K562 (cell line): ENCODE data around the gene CERCAM. TPM values are rescaled to one million over a fixed set of nuclear protein-coding genes. Genes with fewer than 3 reads are reported as not detected.

ENCODE experiments used
- ATAC-seq: fragments of 200-7000 bp; cut with Tn5 transposase; 3 replicates; pipeline ENCODE4 v1.9.1; 2020; ENCODE audit warnings: moderate library complexity
- BruUV-seq: library from RNA; stranded (reverse); fragments of 400-500 nt; replicated peaks from 2 replicates; lab custom pipeline; 2021; lab: Mats Ljungman, UMichigan
- CTCF ChIA-PET: fragments of 300-600 bp; formaldehyde crosslinking; extraction: SDS; loops from one replicate; lab custom pipeline; 2021; ENCODE audit warnings: low intra/inter-chr PET ratio; lab: Yijun Ruan, JAX
- POLR2A ChIA-PET: fragments of 300-600, 350-650 bp; sonication (Branson Sonifier 250); formaldehyde crosslinking; extraction: SDS; loops from one replicate; lab custom pipeline; 2021; ENCODE audit warnings: antibody characterized with exemption, inconsistent platforms; lab: Yijun Ruan, JAX
- DNase-seq, 4 experiments: peaks; one replicate each; pipeline versions ENCODE4 v3.0.0 to v3.0.0-alpha.2; 2011 to 2018; ENCODE audit warnings: low spot score in 3 of 4, mixed read lengths in 3 of 4; ENCODE audit errors: extremely low read depth in 1 of 4
- FAIRE-seq: peaks from 2 replicates; lab custom pipeline; 2011; peaks lifted over from hg19 to GRCh38; lab: Jason Lieb, UNC
- H2AFZ ChIP-seq: 2 replicates; pipeline ENCODE4 v1.6.0; 2011; ENCODE audit warnings: low read depth, low read length, control low read depth, inconsistent platforms
- H3K27ac ChIP-seq: fragments of 200-600 bp; 3 replicates; pipeline ENCODE4 v1.8.0; 2011; ENCODE audit warnings: low read depth, mild to moderate bottlenecking, control low read depth, inconsistent platforms, low read length, moderate library complexity, mixed read lengths; ENCODE audit errors: extremely low read depth
- H3K27me3 ChIP-seq, 2 experiments: fragments of 300-600 bp in 1 of 2; 2 replicates in 1 of 2; 3 replicates in 1 of 2; pipeline versions ENCODE4 v1.6.0 to v1.8.0; 2011; ENCODE audit warnings: inconsistent platforms in 2 of 2, low read length in 2 of 2, mild to moderate bottlenecking in 1 of 2, mixed read lengths in 1 of 2, moderate library complexity in 1 of 2; ENCODE audit not compliant: control insufficient read depth in 2 of 2, insufficient read depth in 2 of 2
- H3K36me3 ChIP-seq: fragments of 300-600 bp; 3 replicates; pipeline ENCODE4 v1.8.0; 2011; ENCODE audit warnings: mild to moderate bottlenecking, low read length, inconsistent platforms; ENCODE audit not compliant: control insufficient read depth, insufficient read depth
- H3K4me1 ChIP-seq, 2 experiments: fragments of 200-600 bp in 1 of 2; replicated peaks in 1 of 2; 2 replicates in 1 of 2; 3 replicates in 1 of 2; pipeline versions ENCODE4 v1.5.1 to v1.8.0; 2011; ENCODE audit warnings: inconsistent platforms in 2 of 2, low read length in 2 of 2, mild to moderate bottlenecking in 1 of 2, mixed read lengths in 1 of 2, moderate library complexity in 1 of 2; ENCODE audit not compliant: control insufficient read depth in 2 of 2, insufficient read depth in 2 of 2
- H3K4me2 ChIP-seq: 2 replicates; pipeline ENCODE4 v1.6.1; 2011; ENCODE audit warnings: low read length, control low read depth, inconsistent platforms, mixed read lengths; ENCODE audit not compliant: insufficient read depth
- H3K4me3 ChIP-seq: fragments of 200-600 bp; sonication (generic), shearing (Covaris generic); 2 replicates; pipeline ENCODE4 v1.5.1; 2016; ENCODE audit warnings: control low read depth, inconsistent platforms
- H3K79me2 ChIP-seq: fragments of 200-600 bp; 3 replicates; pipeline ENCODE4 v1.8.0; 2011; ENCODE audit warnings: low read length, inconsistent platforms; ENCODE audit not compliant: control insufficient read depth, insufficient read depth
- H3K9ac ChIP-seq, 2 experiments: 2 replicates each; pipeline versions ENCODE4 v1.6.0 to v1.6.1; 2011; ENCODE audit warnings: low read depth in 2 of 2, low read length in 2 of 2, control low read depth in 1 of 2, inconsistent platforms in 1 of 2, mild to moderate bottlenecking in 1 of 2, mixed read lengths in 1 of 2; ENCODE audit not compliant: insufficient read depth in 1 of 2
- H3K9me1 ChIP-seq: one replicate; pipeline ENCODE4 v1.6.0; 2011; ENCODE audit warnings: inconsistent platforms, mild to moderate bottlenecking, low read length, moderate library complexity; ENCODE audit not compliant: control insufficient read depth, insufficient read depth
- H3K9me3 ChIP-seq: replicated peaks from 2 replicates; pipeline ENCODE4 v1.5.1; 2011; ENCODE audit warnings: low read depth, low read length, inconsistent platforms; ENCODE audit not compliant: control insufficient read depth, insufficient read depth
- H4K20me1 ChIP-seq: replicated peaks from 2 replicates; pipeline ENCODE4 v1.6.1; 2011; ENCODE audit warnings: low read length, inconsistent platforms, mixed read lengths; ENCODE audit not compliant: control insufficient read depth, insufficient read depth
- BDP1 ChIP-seq: IDR thresholded peaks from 3 replicates; pipeline ENCODE4 v1.6.1; 2011; ENCODE audit not compliant: insufficient read length, insufficient read depth
- DDX20 ChIP-seq: fragments of 450-650 bp; IDR thresholded peaks from 2 replicates; pipeline ENCODE4 v1.6.1; 2016; ENCODE audit warnings: missing genetic modification characterization, low read depth, mild to moderate bottlenecking, missing compliant biosample characterization, moderate library complexity
- FUS ChIP-seq: fragments of 200-400 bp; formaldehyde crosslinking; optimal IDR thresholded peaks from 2 replicates; pipeline ENCODE3; 2017; ENCODE audit warnings: low read depth, low read length
- MAFK ChIP-seq: IDR thresholded peaks from 2 replicates; pipeline ENCODE4 v1.6.1; 2011; ENCODE audit warnings: low read length, improper control_type of control experiment
- MCM5 ChIP-seq: fragments of 450-650 bp; IDR thresholded peaks from 2 replicates; pipeline ENCODE4 v1.6.1; 2016; ENCODE audit warnings: low read depth
- NELFE ChIP-seq: IDR thresholded peaks from 2 replicates; pipeline ENCODE4 v1.6.1; 2011; ENCODE audit warnings: mild to moderate bottlenecking; ENCODE audit not compliant: insufficient read depth, insufficient read length
- NEUROD1 ChIP-seq: fragments of 150-350 bp; IDR thresholded peaks from 2 replicates; pipeline ENCODE4 v1.6.1; 2014; ENCODE audit warnings: borderline replicate concordance, low read length, low read depth; ENCODE audit not compliant: partially characterized antibody
- NFE2L1 ChIP-seq: fragments of 450-650 bp; IDR thresholded peaks from 2 replicates; pipeline ENCODE4 v1.6.1; 2016; ENCODE audit warnings: missing genetic modification characterization, low read depth, mild to moderate bottlenecking, missing compliant biosample characterization, moderate library complexity, borderline replicate concordance
- NR2C1 ChIP-seq, 2 experiments: fragments of 450-650 bp; IDR thresholded peaks; 2 replicates each; pipeline ENCODE4 v1.6.1; 2017; ENCODE audit warnings: mild to moderate bottlenecking in 2 of 2, antibody characterized with exemption in 1 of 2, inconsistent platforms in 1 of 2, missing compliant biosample characterization in 1 of 2, missing genetic modification characterization in 1 of 2
- POLR3A ChIP-seq: IDR thresholded peaks from 2 replicates; pipeline ENCODE4 v1.6.1; 2011; ENCODE audit warnings: borderline replicate concordance, mild to moderate bottlenecking, moderate library complexity; ENCODE audit not compliant: insufficient read length, insufficient read depth; ENCODE audit errors: extremely low read depth
- THAP7 ChIP-seq: fragments of 250-450 bp; sonication (Bioruptor Pico); IDR thresholded peaks from 2 replicates; pipeline ENCODE4 v1.5.0; 2021
- USF2 ChIP-seq: sonication (generic); formaldehyde crosslinking; IDR thresholded peaks from 2 replicates; pipeline ENCODE4 v1.5.0; 2020; ENCODE audit warnings: missing genetic modification reagents
- ZEB2 ChIP-seq: fragments of 450-650 bp; IDR thresholded peaks from 2 replicates; pipeline ENCODE4 v1.6.1; 2016
- ZNF146 ChIP-seq: IDR thresholded peaks from one replicate; pipeline ENCODE4 v1.6.1; 2018; ENCODE audit warnings: missing compliant biosample characterization; ENCODE audit not compliant: unreplicated experiment
- ZNF695 ChIP-seq: fragments of 450-650 bp; formaldehyde crosslinking; IDR thresholded peaks from 2 replicates; pipeline ENCODE4 v1.4.0; 2020; ENCODE audit warnings: mild to moderate bottlenecking, moderate library complexity
- WGBS: fragments of 100-300 bp; shearing (Covaris generic); methylation state at CpG from one replicate; pipeline ENCODE4 v1.1.6; 2016; ENCODE audit warnings: low coverage, mixed read lengths; ENCODE audit not compliant: insufficient coverage; ENCODE audit errors: missing lambda C conversion rate; 5-methylcytosine and 5-hydroxymethylcytosine counted together
- in situ Hi-C: fragments of 300-500 bp; cut with MboI; formaldehyde crosslinking; loops from 4 replicates; pipeline ENCODE4 v1.15.0; 2018; ENCODE audit warnings: inconsistent platforms, mixed read lengths
- intact Hi-C: fragments of 100-400 bp; cut with micrococcal nuclease; formaldehyde crosslinking; loops from 2 replicates; pipeline ENCODE4 v1.14.2; 2022
- polyA plus RNA-seq, 8 experiments: library from polyadenylated mRNA; depleted of rRNA in 4 of 8; stranded (reverse) in 5 of 8; unstranded in 3 of 8; fragments of >200 nt; fragmentation: Nextera tagmentation in 2 of 8; fragmentation: Illumina TruSeq in 1 of 8; extraction: Ambion mirVana in 2 of 8; extraction: Trizol in 1 of 8; gene quantifications; 2 replicates each; pipeline versions ENCODE4 v1.2.1 to v1.2.3, GENCODE V29; 2011 to 2014; ENCODE audit warnings: inconsistent platforms in 1 of 8, missing spikeins in 1 of 8
- total RNA-seq, 7 experiments: library from RNA; depleted of rRNA in 6 of 7; stranded (reverse); fragments of >200 nt in 6 of 7; fragmentation: Illumina TruSeq in 2 of 7; extraction: Trizol in 2 of 7; gene quantifications; 2 replicates each; pipeline versions ENCODE4 v1.2.1 to v1.2.3, GENCODE V29; 2011 to 2021; ENCODE audit warnings: low replicate concordance in 1 of 7

Gene CERCAM
- total and polyA plus RNA-seq, 9 of the 15 experiments (the other 6 are each of a cell fraction or from before 2014, with no cell fraction given) = 0.75 to 24.0 (median 18.0) TPM

- POLR2A ChIA-PET = interaction anchor here (0.6 kb wide), 1 partner anchor 104 kb away, joined by 4 read pairs; no protein-coding TSS in a partner anchor
- intact Hi-C loops = loop anchor here (10.0 kb wide), 1 partner anchor 200 kb away; no protein-coding TSS in a partner anchor
- no peak for ATAC-seq
- no peak for FAIRE-seq
- H3K4me3 ChIP-seq = no peak overlapping the region
- peak overlapping the region in 1 of 2 experiments; percentile 13; a peak in 1 of 4 replicates for H3K9ac ChIP-seq
- H3K36me3 ChIP-seq = no peaks in the 10 kb centered on the region
- H3K27me3 ChIP-seq = no peaks in the 10 kb centered on the region; a peak in 1 of 5 replicates
- no peaks in the 10 kb centered on the region for H4K20me1 ChIP-seq
- CTCF ChIA-PET = no interaction called here
- no peak overlapping the region for H3K4me2 ChIP-seq
- H3K9me3 ChIP-seq = no peaks in the 10 kb centered on the region
- no peak overlapping the region for H3K27ac ChIP-seq
- no peaks in the 10 kb centered on the region for H3K79me2 ChIP-seq
- no peaks in the 10 kb centered on the region for H3K9me1 ChIP-seq
- peak overlapping the region; percentile 43; the same call in 1 of the 2 replicates for H2AFZ ChIP-seq
- WGBS = 39% methylated on average over 2 of the region's 2 CpGs
- DNase-seq = no peak
- TF ChIP-seq ZNF695 (CRISPR knock-in tag) (no peak), NR2C1 (IDR thresholded peaks at IDR 0.05) (no peak), NR2C1 (tag; IDR thresholded peaks at IDR 0.05) (no peak), MAFK (no peak), THAP7 (no peak), USF2 (CRISPR knock-in tag) (no peak), NFE2L1 (tag) (no peak), ZNF146 (CRISPR knock-in tag) (no peak), MCM5 (no peak), FUS (no peak), NELFE (no peak), ZEB2 (no peak), NEUROD1 (no peak), BDP1 (no peak), DDX20 (no peak), POLR3A (no peak)
- TF ChIP-seq, all 486 proteins: peak for 0
- no TSS peak for BruUV-seq
- in situ Hi-C loops = no loop called here
- peaks cover 17 to 38% of the 10 kb centered on the region in 2 experiments; a peak in 4 of 5 replicates for H3K4me1 ChIP-seq
Measured at GRCh38 chr9:128415281-128415680, 5.4 kb upstream of the CERCAM start.
